ENCODE results near the gene UCK2. TPM values are rescaled to one million over a fixed set of nuclear protein-coding genes. Genes with fewer than 3 reads are reported as not detected.
A peak's percentile ranks its signal among the peaks of the same experiment; 100 is the strongest.

UCK2 gene
- total and polyA plus RNA-seq, 9 of the 15 experiments (the other 6 are each of a cell fraction or from before 2014, with no cell fraction given), result 71.6 to 145 (median 95.8) TPM

DNA sequence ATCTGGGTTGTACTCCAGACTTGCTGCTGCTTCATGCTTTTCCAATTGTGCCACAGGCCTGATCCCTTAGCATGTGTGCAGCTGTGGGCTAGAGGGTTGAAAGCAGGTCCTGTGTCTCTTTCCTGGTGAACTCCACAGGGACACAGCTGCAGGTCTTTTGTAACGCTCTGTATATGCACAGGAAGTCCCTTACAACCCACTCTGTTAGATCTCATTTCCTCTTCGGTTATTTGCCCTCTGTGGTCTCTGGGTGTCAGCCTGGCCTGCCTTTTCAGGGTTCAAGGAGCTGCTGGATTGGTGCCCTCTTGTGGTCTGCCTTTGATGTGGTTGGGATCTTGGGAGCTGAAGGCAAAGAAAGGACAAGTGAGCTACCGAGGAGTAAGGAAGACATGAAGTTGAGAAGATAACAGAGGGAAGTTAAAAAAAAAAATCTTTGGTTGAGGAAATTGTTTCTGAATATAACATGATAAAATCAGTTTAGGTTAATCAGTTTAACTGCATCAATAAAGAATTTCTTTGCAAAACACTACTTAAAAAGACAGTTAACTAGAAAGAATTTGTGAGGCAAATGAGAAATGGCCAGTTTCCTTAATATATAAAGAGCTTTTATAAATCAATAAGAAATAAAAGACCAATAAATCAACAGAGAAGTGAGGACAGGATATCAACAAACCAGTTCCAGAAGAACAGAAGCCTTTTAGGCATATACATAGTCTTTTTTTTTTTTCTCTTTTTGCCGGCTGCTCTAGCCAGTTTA is 44.1 kb downstream of the UCK2 start (continued):
- TF ChIP-seq ARNT (IDR thresholded peaks at IDR 0.05) (peak in 1 of 2 experiments; percentile 51; a peak in 1 of 4 replicates), SOX6 (IDR thresholded peaks at IDR 0.05) (0 out of 2 replicates have a peak, but pooled peaks have one; percentile 43), RFX5 (IDR thresholded peaks at IDR 0.05; ENCODE audit: low read depth, low read length) (no peak), ZNF583 (CRISPR knock-in tag; IDR thresholded peaks at IDR 0.05) (no peak), MYNN (IDR thresholded peaks at IDR 0.05) (no peak), MYNN (CRISPR knock-in tag; IDR thresholded peaks at IDR 0.05) (no peak), HDAC1 (IDR thresholded peaks at IDR 0.05) (peak in 1 of 2 experiments; percentile 38; a peak in 1 of 4 replicates), TAF9B (IDR thresholded peaks at IDR 0.05; ENCODE audit: partially characterized antibody) (no peak), ESRRA (IDR thresholded peaks at IDR 0.05; ENCODE audit: borderline replicate concordance, low read depth) (peak; percentile 68; the same call in 1 of the 2 replicates), CHCHD3 (CRISPR knock-in tag; IDR thresholded peaks at IDR 0.05) (no peak), ZNF212 (CRISPR knock-in tag; IDR thresholded peaks at IDR 0.05) (no peak), ZNF644 (tag; IDR thresholded peaks at IDR 0.05; ENCODE audit: low read depth) (no peak), CBFB (CRISPR knock-in tag; IDR thresholded peaks at IDR 0.05) (peak; percentile 23; the same call in 1 of the 2 replicates), TCF7 (IDR thresholded peaks at IDR 0.05; ENCODE audit: borderline replicate concordance) (peak; percentile 99), GABPA (tag; conservative IDR thresholded peaks at IDR 0.05; ENCODE audit: low read depth) (peak; percentile 52; the same call in 1 of the 2 replicates), ZNF707 (CRISPR knock-in tag; conservative IDR thresholded peaks at IDR 0.05) (no peak), HDAC6 (IDR thresholded peaks at IDR 0.05; ENCODE audit: low read depth, low read length) (no peak), NFATC3 (IDR thresholded peaks at IDR 0.05) (no peak)
- TF ChIP-seq, protein P1, sequence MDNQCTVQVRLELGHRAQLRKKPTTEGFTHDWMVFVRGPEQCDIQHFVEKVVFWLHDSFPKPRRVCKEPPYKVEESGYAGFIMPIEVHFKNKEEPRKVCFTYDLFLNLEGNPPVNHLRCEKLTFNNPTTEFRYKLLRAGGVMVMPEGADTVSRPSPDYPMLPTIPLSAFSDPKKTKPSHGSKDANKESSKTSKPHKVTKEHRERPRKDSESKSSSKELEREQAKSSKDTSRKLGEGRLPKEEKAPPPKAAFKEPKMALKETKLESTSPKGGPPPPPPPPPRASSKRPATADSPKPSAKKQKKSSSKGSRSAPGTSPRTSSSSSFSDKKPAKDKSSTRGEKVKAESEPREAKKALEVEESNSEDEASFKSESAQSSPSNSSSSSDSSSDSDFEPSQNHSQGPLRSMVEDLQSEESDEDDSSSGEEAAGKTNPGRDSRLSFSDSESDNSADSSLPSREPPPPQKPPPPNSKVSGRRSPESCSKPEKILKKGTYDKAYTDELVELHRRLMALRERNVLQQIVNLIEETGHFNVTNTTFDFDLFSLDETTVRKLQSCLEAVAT (IDR thresholded peaks at IDR 0.05), result peak in 1 of 2 experiments; percentile 77; a peak in 2 of 4 replicates
- TF ChIP-seq, protein P2, sequence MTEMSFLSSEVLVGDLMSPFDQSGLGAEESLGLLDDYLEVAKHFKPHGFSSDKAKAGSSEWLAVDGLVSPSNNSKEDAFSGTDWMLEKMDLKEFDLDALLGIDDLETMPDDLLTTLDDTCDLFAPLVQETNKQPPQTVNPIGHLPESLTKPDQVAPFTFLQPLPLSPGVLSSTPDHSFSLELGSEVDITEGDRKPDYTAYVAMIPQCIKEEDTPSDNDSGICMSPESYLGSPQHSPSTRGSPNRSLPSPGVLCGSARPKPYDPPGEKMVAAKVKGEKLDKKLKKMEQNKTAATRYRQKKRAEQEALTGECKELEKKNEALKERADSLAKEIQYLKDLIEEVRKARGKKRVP (CRISPR knock-in tag; IDR thresholded peaks at IDR 0.05), result no peak
- TF ChIP-seq, protein P3, sequence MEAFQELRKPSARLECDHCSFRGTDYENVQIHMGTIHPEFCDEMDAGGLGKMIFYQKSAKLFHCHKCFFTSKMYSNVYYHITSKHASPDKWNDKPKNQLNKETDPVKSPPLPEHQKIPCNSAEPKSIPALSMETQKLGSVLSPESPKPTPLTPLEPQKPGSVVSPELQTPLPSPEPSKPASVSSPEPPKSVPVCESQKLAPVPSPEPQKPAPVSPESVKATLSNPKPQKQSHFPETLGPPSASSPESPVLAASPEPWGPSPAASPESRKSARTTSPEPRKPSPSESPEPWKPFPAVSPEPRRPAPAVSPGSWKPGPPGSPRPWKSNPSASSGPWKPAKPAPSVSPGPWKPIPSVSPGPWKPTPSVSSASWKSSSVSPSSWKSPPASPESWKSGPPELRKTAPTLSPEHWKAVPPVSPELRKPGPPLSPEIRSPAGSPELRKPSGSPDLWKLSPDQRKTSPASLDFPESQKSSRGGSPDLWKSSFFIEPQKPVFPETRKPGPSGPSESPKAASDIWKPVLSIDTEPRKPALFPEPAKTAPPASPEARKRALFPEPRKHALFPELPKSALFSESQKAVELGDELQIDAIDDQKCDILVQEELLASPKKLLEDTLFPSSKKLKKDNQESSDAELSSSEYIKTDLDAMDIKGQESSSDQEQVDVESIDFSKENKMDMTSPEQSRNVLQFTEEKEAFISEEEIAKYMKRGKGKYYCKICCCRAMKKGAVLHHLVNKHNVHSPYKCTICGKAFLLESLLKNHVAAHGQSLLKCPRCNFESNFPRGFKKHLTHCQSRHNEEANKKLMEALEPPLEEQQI (IDR thresholded peaks at IDR 0.05), result peak; percentile 73; the same call in 1 of the 2 replicates
- TF ChIP-seq, protein P4, sequence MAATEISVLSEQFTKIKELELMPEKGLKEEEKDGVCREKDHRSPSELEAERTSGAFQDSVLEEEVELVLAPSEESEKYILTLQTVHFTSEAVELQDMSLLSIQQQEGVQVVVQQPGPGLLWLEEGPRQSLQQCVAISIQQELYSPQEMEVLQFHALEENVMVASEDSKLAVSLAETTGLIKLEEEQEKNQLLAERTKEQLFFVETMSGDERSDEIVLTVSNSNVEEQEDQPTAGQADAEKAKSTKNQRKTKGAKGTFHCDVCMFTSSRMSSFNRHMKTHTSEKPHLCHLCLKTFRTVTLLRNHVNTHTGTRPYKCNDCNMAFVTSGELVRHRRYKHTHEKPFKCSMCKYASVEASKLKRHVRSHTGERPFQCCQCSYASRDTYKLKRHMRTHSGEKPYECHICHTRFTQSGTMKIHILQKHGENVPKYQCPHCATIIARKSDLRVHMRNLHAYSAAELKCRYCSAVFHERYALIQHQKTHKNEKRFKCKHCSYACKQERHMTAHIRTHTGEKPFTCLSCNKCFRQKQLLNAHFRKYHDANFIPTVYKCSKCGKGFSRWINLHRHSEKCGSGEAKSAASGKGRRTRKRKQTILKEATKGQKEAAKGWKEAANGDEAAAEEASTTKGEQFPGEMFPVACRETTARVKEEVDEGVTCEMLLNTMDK (IDR thresholded peaks at IDR 0.05; ENCODE audit: borderline replicate concordance, insufficient read depth, low read depth, low read length, poor library complexity, severe bottlenecking), result peak; percentile 65

Measured in K562 (cell line).